ENCODE results near the gene REV3L.

GRCh38 chr6:111278731-111279130 lies 204.3 kb downstream of the REV3L start:
- TF ChIP-seq CTCF (IDR thresholded peaks at IDR 0.05) = no peak
- no peak for TF ChIP-seq ZMAT4 (CRISPR knock-in tag; IDR thresholded peaks at IDR 0.05)
- TF ChIP-seq CREM (CRISPR knock-in tag; IDR thresholded peaks at IDR 0.05) = no peak
- TF ChIP-seq FOXK1 (CRISPR knock-in tag; IDR thresholded peaks at IDR 0.05) = no peak
- TF ChIP-seq ARID4B (CRISPR knock-in tag; IDR thresholded peaks at IDR 0.05; ENCODE audit: borderline replicate concordance) = no peak
- no peak for TF ChIP-seq AR (CRISPR knock-in tag; IDR thresholded peaks at IDR 0.05)

Measured in WTC11 (cell line).